ENCODE data around the gene KIF1B. TPM values are rescaled to one million over a fixed set of nuclear protein-coding genes. Genes with fewer than 3 reads are reported as not detected.

The KIF1B gene
- total RNA-seq, 4 donors from 2014 or later: 53.0 to 78.2 (median 64.8) TPM

DNA sequence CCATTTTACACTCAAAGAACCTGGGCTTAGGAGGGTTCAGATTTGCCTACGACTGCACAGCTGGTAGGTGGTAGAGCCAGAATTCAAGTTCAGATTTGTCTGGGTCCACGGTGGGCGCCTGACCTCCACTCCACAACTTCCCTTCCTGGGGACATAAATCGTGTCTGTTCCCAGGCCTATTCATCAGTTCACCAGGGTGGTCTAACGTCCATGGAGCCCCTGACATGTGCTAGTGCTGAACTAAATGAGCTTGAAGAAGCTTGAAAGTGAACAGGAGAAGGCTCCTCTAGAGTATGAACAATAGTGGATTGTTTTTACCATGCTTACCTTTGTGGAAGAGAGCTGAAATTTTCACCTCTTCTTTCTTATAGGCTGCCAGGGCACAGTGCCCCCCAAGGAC lies 32.5 kb upstream of the KIF1B start:
- H3K4me3 ChIP-seq: no peak overlapping the region
- TF ChIP-seq POLR2A (IDR thresholded peaks at IDR 0.05; ENCODE audit: low read depth) (no peak), EP300 (IDR thresholded peaks at IDR 0.05) (no peak), POLR2AphosphoS5 (IDR thresholded peaks at IDR 0.05) (no peak)
- TF ChIP-seq, protein P1, sequence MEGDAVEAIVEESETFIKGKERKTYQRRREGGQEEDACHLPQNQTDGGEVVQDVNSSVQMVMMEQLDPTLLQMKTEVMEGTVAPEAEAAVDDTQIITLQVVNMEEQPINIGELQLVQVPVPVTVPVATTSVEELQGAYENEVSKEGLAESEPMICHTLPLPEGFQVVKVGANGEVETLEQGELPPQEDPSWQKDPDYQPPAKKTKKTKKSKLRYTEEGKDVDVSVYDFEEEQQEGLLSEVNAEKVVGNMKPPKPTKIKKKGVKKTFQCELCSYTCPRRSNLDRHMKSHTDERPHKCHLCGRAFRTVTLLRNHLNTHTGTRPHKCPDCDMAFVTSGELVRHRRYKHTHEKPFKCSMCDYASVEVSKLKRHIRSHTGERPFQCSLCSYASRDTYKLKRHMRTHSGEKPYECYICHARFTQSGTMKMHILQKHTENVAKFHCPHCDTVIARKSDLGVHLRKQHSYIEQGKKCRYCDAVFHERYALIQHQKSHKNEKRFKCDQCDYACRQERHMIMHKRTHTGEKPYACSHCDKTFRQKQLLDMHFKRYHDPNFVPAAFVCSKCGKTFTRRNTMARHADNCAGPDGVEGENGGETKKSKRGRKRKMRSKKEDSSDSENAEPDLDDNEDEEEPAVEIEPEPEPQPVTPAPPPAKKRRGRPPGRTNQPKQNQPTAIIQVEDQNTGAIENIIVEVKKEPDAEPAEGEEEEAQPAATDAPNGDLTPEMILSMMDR (IDR thresholded peaks at IDR 0.05): no peak
- DNase-seq (ENCODE audit: extremely low spot score): no peak
- no peaks in the 10 kb centered on the region for H3K4me1 ChIP-seq
- peaks cover 12 to 68% (median 50%) of the 10 kb centered on the region in 4 donors for H3K36me3 ChIP-seq
- intact Hi-C loops (cut with DNase I): no loop called here
- WGBS: 65% methylated on average over 5 of the region's 5 CpGs
- no peaks in the 10 kb centered on the region for H3K9me3 ChIP-seq
- H3K27me3 ChIP-seq: no peaks in the 10 kb centered on the region
- no peak overlapping the region for H3K27ac ChIP-seq (replicated peaks in 1 of 4)

GRCh38 chr1:10178597-10179405 lies 31.6 kb upstream of the KIF1B start:
- H3K4me3 ChIP-seq: no peak overlapping the region
- 78% methylated on average over 22 of the region's 22 CpGs for WGBS
- TF ChIP-seq, protein P1 (IDR thresholded peaks at IDR 0.05): no peak
- no peak for TF ChIP-seq EP300 (IDR thresholded peaks at IDR 0.05)
- no peak for TF ChIP-seq POLR2AphosphoS5 (IDR thresholded peaks at IDR 0.05)
- TF ChIP-seq POLR2A (IDR thresholded peaks at IDR 0.05; ENCODE audit: low read depth): no peak
- no peaks in the 10 kb centered on the region for H3K27me3 ChIP-seq
- no peaks in the 10 kb centered on the region for H3K9me3 ChIP-seq
- no peaks in the 10 kb centered on the region for H3K4me1 ChIP-seq
- peaks cover 12 to 59% (median 41%) of the 10 kb centered on the region in 4 donors for H3K36me3 ChIP-seq
- no peak for DNase-seq (ENCODE audit: extremely low spot score)
- intact Hi-C loops (cut with DNase I): no loop called here
- H3K27ac ChIP-seq (replicated peaks in 1 of 4): no peak overlapping the region

DNA sequence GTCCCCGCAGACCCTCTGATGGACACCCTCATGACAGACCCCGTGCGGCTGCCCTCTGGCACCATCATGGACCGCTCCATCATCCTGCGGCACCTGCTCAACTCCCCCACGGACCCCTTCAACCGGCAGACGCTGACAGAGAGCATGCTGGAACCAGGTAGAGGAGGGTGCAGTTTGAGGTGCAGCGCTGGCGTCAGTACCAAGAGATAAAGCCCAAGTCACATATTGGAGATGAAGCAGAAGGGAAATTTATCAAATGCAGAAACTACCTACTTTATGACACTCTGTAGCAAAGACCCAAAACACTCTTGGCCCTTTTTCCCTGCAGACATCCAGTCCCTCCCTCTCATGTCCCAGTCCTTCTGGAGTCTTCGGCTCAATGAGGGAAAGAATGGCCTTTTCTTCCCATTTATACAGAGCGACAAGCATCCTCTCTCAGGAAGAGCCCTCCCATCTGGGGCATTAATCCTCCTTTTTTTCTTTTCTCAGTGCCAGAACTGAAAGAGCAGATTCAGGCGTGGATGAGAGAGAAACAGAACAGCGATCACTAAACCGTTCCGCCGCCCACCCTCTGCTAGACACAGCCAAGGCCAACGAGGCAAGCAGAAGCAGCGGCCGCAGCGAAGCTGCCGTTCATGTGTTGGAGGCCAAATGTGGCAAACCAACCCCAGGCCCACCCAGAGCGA lies 30.8 kb upstream of the KIF1B start:
- intact Hi-C loops (cut with DNase I): no loop called here
- TF ChIP-seq, protein P1 (IDR thresholded peaks at IDR 0.05): no peak
- TF ChIP-seq POLR2A (IDR thresholded peaks at IDR 0.05; ENCODE audit: low read depth) (no peak), POLR2AphosphoS5 (IDR thresholded peaks at IDR 0.05) (no peak), EP300 (IDR thresholded peaks at IDR 0.05) (no peak)
- Histone ChIP-seq H3K27ac (replicated peaks in 1 of 4) (no peak overlapping the region), H3K4me3 (no peak overlapping the region), H3K4me1 (no peaks in the 10 kb centered on the region), H3K36me3 (peaks cover 12 to 55% (median 39%) of the 10 kb centered on the region in 4 donors), H3K27me3 (no peaks in the 10 kb centered on the region), H3K9me3 (no peaks in the 10 kb centered on the region)
- 85% methylated on average over 23 of the region's 23 CpGs for whole genome bisulfite sequencing
- no peak for DNase-seq (ENCODE audit: extremely low spot score)

GRCh38 chr1:10181154-10181553 lies 29.2 kb upstream of the KIF1B start:
- no peak for DNase-seq (ENCODE audit: extremely low spot score)
- H3K4me1 ChIP-seq: no peaks in the 10 kb centered on the region
- no peak overlapping the region for H3K4me3 ChIP-seq
- H3K27me3 ChIP-seq: no peaks in the 10 kb centered on the region
- H3K27ac ChIP-seq (replicated peaks in 1 of 4): no peak overlapping the region
- H3K9me3 ChIP-seq: no peaks in the 10 kb centered on the region
- TF ChIP-seq, protein P1 (IDR thresholded peaks at IDR 0.05): no peak
- TF ChIP-seq POLR2A (IDR thresholded peaks at IDR 0.05; ENCODE audit: low read depth): no peak
- no peak for TF ChIP-seq POLR2AphosphoS5 (IDR thresholded peaks at IDR 0.05)
- no peak for TF ChIP-seq EP300 (IDR thresholded peaks at IDR 0.05)
- peaks cover 12 to 45% (median 33%) of the 10 kb centered on the region in 4 donors for H3K36me3 ChIP-seq
- 88% methylated on average over 7 of the region's 7 CpGs for WGBS
- intact Hi-C loops (cut with DNase I): no loop called here
